ENCODE measurements around the gene ROPN1B. TPM values are rescaled to one million over a fixed set of nuclear protein-coding genes. Genes with fewer than 3 reads are reported as not detected.

The ROPN1B gene
- total and polyA plus RNA-seq, 2 experiments from 2014 or later, result not detected

GRCh38 chr3:125960456-125961288 is 8.3 kb upstream of the ROPN1B start:
- Histone ChIP-seq H3K79me2 (replicated peaks; ENCODE audit: insufficient read depth) (no peaks in the 10 kb centered on the region), H4K20me1 (replicated peaks; ENCODE audit: insufficient read depth) (no peaks in the 10 kb centered on the region; the same call in 1 of the 2 replicates), H3K9me2 (ENCODE audit: insufficient read depth) (no peaks in the 10 kb centered on the region), H3K4me2 (no peak overlapping the region), H3K4me3 (no peak overlapping the region), H3K27me3 (ENCODE audit: insufficient read depth) (peaks cover 18% of the 10 kb centered on the region), H3F3A (replicated peaks; ENCODE audit: low read depth) (no peaks in the 10 kb centered on the region), H3K36me3 (ENCODE audit: insufficient read depth) (no peaks in the 10 kb centered on the region), H2AFZ (no peak overlapping the region), H3K4me1 (ENCODE audit: insufficient read depth) (no peaks in the 10 kb centered on the region), H3K27ac (ENCODE audit: low read depth) (no peak overlapping the region)
- H3K4me1 Mint-ChIP-seq, result no peaks in the 10 kb centered on the region; the same call in 2 of the 3 replicates
- H3K27ac Mint-ChIP-seq, result no peak overlapping the region
- DNase-seq (ENCODE audit: low spot score) (no peak), ATAC-seq (no peak)
- H3K36me3 Mint-ChIP-seq (ENCODE audit: low read depth), result no peaks in the 10 kb centered on the region
- H3K27me3 Mint-ChIP-seq (ENCODE audit: insufficient read depth, low read depth, poor library complexity), result peaks cover 9% of the 10 kb centered on the region
- H3K9me3 Mint-ChIP-seq, result peaks cover 5% of the 10 kb centered on the region; the same call in 2 of the 3 replicates
- TF ChIP-seq NANOG (IDR thresholded peaks at IDR 0.05; ENCODE audit: borderline replicate concordance), result no peak
- TF ChIP-seq CTCF (conservative IDR thresholded peaks at IDR 0.05; ENCODE audit: low read depth in 2 of 2), result no peak
- TF ChIP-seq, protein P1, sequence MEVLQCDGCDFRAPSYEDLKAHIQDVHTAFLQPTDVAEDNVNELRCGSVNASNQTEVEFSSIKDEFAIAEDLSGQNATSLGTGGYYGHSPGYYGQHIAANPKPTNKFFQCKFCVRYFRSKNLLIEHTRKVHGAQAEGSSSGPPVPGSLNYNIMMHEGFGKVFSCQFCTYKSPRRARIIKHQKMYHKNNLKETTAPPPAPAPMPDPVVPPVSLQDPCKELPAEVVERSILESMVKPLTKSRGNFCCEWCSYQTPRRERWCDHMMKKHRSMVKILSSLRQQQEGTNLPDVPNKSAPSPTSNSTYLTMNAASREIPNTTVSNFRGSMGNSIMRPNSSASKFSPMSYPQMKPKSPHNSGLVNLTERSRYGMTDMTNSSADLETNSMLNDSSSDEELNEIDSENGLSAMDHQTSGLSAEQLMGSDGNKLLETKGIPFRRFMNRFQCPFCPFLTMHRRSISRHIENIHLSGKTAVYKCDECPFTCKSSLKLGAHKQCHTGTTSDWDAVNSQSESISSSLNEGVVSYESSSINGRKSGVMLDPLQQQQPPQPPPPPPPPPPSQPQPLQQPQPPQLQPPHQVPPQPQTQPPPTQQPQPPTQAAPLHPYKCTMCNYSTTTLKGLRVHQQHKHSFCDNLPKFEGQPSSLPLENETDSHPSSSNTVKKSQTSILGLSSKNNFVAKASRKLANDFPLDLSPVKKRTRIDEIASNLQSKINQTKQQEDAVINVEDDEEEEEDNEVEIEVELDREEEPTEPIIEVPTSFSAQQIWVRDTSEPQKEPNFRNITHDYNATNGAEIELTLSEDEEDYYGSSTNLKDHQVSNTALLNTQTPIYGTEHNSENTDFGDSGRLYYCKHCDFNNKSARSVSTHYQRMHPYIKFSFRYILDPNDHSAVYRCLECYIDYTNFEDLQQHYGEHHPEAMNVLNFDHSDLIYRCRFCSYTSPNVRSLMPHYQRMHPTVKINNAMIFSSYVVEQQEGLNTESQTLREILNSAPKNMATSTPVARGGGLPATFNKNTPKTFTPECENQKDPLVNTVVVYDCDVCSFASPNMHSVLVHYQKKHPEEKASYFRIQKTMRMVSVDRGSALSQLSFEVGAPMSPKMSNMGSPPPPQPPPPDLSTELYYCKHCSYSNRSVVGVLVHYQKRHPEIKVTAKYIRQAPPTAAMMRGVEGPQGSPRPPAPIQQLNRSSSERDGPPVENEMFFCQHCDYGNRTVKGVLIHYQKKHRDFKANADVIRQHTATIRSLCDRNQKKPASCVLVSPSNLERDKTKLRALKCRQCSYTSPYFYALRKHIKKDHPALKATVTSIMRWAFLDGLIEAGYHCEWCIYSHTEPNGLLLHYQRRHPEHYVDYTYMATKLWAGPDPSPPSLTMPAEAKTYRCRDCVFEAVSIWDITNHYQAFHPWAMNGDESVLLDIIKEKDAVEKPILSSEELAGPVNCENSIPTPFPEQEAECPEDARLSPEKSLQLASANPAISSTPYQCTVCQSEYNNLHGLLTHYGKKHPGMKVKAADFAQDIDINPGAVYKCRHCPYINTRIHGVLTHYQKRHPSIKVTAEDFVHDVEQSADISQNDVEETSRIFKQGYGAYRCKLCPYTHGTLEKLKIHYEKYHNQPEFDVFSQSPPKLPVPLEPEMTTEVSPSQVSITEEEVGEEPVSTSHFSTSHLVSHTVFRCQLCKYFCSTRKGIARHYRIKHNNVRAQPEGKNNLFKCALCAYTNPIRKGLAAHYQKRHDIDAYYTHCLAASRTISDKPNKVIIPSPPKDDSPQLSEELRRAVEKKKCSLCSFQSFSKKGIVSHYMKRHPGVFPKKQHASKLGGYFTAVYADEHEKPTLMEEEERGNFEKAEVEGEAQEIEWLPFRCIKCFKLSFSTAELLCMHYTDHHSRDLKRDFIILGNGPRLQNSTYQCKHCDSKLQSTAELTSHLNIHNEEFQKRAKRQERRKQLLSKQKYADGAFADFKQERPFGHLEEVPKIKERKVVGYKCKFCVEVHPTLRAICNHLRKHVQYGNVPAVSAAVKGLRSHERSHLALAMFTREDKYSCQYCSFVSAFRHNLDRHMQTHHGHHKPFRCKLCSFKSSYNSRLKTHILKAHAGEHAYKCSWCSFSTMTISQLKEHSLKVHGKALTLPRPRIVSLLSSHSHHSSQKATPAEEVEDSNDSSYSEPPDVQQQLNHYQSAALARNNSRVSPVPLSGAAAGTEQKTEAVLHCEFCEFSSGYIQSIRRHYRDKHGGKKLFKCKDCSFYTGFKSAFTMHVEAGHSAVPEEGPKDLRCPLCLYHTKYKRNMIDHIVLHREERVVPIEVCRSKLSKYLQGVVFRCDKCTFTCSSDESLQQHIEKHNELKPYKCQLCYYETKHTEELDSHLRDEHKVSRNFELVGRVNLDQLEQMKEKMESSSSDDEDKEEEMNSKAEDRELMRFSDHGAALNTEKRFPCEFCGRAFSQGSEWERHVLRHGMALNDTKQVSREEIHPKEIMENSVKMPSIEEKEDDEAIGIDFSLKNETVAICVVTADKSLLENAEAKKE (CRISPR knock-in tag; IDR thresholded peaks at IDR 0.05), result no peak
- TF ChIP-seq ZNF114 (CRISPR knock-in tag; IDR thresholded peaks at IDR 0.05), result no peak
- no peak for TF ChIP-seq POLR2AphosphoS5 (IDR thresholded peaks at IDR 0.05; ENCODE audit: low read depth)
- TF ChIP-seq, protein P2, sequence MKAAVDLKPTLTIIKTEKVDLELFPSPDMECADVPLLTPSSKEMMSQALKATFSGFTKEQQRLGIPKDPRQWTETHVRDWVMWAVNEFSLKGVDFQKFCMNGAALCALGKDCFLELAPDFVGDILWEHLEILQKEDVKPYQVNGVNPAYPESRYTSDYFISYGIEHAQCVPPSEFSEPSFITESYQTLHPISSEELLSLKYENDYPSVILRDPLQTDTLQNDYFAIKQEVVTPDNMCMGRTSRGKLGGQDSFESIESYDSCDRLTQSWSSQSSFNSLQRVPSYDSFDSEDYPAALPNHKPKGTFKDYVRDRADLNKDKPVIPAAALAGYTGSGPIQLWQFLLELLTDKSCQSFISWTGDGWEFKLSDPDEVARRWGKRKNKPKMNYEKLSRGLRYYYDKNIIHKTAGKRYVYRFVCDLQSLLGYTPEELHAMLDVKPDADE (IDR thresholded peaks at IDR 0.05), result no peak
- TF ChIP-seq STAT1 (IDR thresholded peaks at IDR 0.05; ENCODE audit: unreplicated experiment), result no peak
- no peak overlapping the region for H3K4me3 Mint-ChIP-seq

All from GM23338 (cell line).